Stomach (tissue), 4 donors: ENCODE measurements around the gene EBF3.

ENCODE experiments used
- EP300 ChIP-seq: sonication (generic); formaldehyde crosslinking; IDR thresholded peaks from one replicate; pipeline ENCODE4 v1.6.1; 2017; ENCODE audit warnings: antibody characterized with exemption
- POLR2A ChIP-seq, 4 donors: fragments of 450-650 bp; IDR thresholded peaks; one replicate each; pipeline ENCODE4 v1.6.1; 2016; ENCODE audit warnings: antibody characterized with exemption in 4 of 4, control low read depth in 2 of 4, mild to moderate bottlenecking in 1 of 4, moderate library complexity in 1 of 4
- POLR2AphosphoS5 ChIP-seq, 3 donors: sonication (generic); formaldehyde crosslinking; IDR thresholded peaks; one replicate each; pipeline ENCODE4 v1.6.1; 2016; ENCODE audit warnings: antibody characterized with exemption in 3 of 3
- TF ChIP-seq, protein P1 (sequence below), 7 experiments: fragments of 450-650 bp in 4 of 7; fragments of 200-600 bp in 3 of 7; sonication (generic) in 3 of 7; IDR thresholded peaks; one replicate each; pipeline ENCODE4 v1.5.1; 2016 to 2019; ENCODE audit warnings: antibody characterized with exemption in 7 of 7, control low read depth in 2 of 7, mild to moderate bottlenecking in 1 of 7

DNA sequence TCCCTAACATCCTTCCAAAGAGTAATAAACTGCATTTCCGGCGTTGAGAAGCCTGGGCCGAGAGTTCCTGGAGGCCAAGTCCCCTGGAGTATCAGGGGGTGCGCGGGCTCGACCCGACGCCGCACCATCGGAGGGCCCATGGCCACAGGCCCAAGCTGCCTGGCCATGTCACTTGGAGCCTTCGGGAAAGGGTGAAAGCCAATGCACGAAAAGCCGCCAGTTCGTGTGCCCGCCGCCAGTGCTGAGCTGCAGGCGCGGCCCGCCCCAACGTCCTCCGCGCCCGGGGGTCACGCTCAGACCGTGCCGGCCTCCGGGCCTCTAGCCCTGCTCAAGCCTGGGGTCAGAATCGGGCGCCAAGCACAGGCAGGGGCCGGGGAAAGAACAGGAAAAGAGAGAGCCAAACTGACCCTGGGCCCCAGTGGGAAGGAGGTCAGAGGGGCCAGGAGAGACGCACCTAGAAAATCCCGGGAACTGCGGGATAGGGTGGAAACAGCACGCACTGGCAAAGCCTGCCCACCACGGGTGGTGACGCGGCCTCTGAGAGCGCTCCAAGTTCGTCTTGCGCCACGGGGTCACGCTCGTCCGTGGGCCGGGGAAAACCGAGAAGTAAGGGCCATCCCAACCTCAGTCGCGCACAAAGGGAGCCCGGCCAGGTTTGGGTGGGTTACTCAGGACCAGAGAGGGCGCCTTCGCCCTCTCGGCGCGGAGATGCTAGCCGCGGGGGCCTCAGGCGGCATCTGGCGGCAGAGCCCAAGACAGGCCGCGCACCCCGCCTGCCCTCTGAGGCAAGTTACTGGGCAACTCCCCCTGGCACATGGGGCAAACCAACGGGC, 4.2 kb upstream of the EBF3 start:
- TF ChIP-seq, protein P1, sequence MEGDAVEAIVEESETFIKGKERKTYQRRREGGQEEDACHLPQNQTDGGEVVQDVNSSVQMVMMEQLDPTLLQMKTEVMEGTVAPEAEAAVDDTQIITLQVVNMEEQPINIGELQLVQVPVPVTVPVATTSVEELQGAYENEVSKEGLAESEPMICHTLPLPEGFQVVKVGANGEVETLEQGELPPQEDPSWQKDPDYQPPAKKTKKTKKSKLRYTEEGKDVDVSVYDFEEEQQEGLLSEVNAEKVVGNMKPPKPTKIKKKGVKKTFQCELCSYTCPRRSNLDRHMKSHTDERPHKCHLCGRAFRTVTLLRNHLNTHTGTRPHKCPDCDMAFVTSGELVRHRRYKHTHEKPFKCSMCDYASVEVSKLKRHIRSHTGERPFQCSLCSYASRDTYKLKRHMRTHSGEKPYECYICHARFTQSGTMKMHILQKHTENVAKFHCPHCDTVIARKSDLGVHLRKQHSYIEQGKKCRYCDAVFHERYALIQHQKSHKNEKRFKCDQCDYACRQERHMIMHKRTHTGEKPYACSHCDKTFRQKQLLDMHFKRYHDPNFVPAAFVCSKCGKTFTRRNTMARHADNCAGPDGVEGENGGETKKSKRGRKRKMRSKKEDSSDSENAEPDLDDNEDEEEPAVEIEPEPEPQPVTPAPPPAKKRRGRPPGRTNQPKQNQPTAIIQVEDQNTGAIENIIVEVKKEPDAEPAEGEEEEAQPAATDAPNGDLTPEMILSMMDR (IDR thresholded peaks at IDR 0.05): no peak
- no peak for TF ChIP-seq POLR2A (IDR thresholded peaks at IDR 0.05)
- no peak for TF ChIP-seq POLR2AphosphoS5 (IDR thresholded peaks at IDR 0.05)
- no peak for TF ChIP-seq EP300
